NCI-H187 treated with DMSO at 0.1 percent for 48 hours (cell line): ENCODE results near the gene ATP4B.
"Not testable (repeated sequence)": the region's sequence is repeated elsewhere in the genome, so short reads cannot be mapped to it uniquely, and the experiment has no call there.

Experiments used
- DNase-seq: peaks from one replicate; lab custom pipeline; 2025; lab: John Stamatoyannopoulos, UW

The ATP4B gene

DNA sequence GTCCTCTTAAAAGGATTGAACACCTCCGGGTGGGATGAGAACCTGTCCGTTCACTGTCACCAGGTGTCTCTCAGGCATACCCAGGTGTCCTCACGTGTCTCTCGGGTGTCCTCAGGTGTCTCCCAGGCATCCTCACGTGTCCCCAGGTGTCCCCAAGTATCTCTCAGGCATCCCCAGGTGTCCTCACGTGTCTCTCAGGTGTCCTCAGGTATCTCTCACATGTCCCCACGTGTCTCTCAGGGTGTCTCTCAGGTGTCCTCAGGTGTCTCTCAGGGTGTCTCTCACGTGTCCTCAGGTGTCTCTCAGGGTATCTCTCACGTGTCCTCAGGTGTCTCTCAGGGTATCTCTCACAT lies 33.8 kb downstream of the ATP4B start:
- DNase-seq = no peak

DNA sequence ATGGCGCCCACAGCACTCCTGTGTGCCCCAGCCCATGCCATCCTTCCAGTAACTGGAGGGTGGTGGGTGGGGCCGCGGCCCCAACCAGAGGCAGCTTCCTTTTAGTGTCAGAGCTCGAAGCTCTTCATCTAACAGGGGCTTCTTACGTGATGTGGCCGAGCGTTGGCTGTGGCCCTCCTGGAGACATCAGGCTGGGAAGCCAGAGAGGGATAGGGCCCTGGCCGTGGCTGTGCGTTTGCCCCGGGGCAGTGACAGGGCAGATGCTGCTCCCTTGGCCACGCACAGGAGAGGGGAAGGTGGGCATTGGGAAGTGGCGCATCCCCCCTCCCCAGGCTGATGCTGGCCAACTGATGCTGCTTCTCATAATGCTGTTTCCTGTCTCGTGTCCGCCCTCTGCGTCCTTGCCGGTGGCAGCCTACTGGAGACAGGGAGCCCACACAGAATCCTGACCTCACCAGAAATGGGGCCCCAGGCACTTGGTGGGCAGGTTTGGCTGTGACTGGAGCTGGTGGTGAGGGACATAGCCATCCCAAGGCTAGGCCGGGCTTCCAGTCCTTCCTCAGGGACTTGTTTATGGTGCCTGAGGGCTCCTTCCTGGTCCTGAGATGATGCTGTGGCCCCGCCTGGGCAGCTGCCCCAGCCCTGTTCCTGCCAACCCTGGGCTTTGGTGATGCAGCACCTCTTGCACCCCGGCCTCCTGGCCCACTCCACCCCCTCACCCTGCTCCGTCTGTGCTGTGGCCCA lies 34.3 kb downstream of the ATP4B start:
- DNase-seq = no peak

DNA sequence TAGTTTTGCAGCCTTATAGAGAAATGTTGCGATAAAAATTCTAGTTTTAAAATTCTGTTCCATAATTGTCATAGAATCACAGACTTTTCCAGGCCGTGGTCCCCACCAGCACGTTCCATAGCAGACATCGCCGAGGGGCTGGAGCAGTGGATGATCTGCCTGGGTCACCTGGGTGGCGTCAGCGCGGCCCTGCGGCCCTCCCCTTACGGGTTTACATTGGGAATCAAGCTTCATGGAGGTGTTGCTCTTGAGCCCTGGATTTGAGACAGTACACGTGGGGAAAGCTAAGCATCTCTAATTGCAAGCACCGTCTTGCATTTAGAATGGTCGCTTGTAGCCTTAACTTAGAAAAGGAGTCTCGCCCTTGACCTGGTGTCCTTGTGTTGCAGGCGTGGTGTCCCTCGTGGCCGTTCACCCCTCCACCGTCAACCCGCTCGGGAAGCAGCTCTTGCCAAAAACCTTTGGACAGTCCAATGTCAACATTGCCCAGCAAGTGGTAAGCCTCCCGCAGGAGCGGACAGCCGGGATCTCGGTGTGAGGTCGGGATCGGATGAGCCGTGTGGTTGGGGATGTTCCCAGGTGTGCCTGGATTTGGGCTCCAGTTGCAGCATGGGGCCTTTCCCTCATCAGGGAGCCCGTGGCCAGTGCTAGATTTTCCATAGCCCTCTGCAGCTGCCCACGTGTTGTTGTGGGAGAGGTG lies 35.1 kb downstream of the ATP4B start:
- no peak for DNase-seq

DNA sequence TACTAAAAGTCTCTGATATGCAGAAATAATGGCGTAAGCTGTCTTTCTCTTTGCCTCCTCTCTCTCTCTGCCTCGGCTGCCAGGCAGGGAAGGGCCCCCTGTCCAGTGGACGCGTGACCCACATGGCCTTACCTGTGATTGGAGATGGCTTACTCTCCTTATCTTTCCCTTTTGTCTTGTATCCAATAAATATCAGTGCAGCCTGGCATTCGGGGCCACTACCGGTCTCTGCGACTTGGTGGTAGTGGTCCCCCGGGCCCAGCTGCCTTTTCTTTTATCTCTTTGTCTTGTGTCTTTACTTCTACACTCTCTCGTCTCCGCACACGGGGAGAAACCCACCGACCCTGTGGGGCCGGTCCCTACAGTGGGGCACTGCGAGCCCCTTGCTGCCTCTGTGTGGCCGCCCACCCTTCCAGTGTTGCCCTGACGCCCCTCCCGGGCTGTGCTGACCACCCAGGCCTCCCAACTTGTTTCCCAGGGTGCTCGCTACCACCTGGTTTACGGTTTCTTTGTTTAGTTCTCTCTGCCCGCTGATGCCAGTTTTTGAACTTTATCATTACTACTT lies 35.9 kb downstream of the ATP4B start:
- not testable (repeated sequence) for DNase-seq

DNA sequence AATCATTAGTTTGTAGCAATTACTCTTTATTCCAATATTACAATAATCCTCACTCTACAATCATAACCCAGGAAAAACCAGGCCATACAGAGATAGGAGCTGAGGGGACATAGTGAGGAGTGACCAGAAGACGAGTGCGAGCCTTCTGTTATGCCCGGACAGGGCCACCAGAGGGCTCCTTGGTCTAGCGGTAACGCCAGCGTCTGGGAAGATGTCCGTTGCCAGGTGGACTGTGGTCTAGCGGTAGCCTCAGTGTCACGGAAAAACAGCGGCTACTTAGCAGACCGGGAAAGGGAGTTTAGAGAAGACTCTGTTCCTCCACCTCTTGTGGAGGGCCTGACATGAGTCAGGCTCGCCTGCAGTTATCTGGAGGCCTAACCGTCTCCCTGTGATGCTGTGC lies 36.5 kb downstream of the ATP4B start:
- DNase-seq = not testable (repeated sequence)

DNA sequence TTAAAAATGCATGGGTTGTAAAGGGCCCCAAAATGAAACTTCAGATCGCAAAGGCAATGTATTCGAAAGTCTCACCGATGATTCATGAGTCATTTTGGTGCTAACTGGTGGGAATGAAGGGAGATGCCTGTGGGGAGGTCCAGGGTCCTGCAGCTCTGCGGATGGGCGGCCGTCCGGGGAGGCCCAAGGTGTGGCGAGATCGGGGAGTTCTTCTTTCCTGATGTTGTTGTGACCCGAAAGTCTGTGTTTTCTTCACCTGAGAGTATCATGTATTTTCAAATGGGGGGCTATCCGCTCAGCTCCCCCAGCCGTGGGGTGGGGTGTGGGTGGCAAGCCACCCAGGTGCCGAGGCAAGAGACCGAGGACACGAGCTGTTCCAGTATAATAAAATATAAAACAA lies 37.0 kb downstream of the ATP4B start:
- no peak for DNase-seq

DNA sequence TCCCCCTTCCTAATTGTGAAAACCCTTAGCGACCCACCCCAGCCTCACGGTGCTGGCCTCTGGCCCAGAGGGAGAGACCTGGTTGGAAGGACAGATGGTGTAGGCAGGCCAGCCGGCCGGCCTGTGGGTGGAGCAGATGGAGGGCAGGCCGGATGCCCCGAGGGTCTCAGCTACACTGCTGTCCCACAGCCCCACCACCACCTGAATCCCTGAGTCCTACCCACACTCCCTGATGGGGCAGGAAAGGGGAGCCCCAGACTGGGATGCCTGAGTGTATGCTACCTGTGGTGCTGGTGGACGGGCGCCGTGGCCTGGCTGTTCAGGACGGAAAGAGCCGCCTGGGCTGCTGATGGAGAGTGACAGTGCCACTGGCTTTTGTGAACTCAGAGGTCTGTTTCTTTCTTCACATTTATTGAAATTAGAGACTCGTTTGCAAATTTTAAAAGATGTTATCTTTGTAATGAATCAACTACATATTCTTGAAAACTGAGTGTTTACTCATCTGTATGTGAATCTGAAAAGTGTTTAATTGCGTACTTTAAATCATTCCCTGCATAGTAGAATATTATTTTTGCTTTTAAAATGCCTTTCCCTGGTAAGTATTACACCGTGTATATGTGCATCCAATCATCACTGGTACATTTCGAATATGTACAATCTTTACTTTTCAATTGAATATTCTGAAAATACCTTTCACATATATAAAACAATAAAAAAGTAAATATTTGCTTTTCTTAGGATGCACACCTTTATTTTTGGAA lies 37.8 kb downstream of the ATP4B start:
- no peak for DNase-seq

DNA sequence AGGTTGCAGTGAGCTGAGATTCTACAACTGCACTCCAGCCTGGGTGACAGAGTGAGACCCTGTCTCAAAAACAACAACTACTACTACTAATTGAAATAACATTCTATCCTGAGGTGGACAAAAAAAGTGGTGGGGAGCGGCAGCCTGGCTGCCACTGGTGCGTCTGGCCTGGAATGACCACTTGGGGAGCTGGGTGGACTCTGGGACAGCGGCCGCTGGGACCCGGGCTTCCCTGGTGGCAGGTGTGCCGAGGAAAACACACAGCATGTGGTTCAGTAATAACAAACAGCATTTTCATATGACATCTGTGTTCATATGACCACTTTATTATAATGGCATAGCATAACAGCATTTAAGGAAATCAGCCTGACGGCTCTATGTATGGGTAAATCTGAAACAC lies 39.5 kb downstream of the ATP4B start:
- DNase-seq = no peak

DNA sequence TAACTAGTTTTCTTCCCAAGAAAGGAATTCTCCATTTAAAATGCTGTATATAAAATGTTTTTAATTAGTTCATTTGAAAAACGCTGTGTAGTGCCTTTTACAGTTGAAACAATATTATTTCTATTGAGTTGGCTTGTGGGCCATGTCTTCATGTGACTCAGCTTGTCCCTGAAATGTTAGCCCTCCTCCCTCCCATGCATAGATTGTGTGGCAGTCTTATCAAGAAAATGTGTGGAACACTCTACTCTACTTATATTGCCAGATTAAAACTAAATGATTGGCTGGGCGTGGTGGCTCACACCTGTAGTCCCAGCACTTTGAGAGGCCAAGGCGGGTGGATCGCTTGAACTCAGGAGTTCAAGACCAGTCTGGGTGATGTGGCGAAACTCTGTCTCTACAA lies 40.0 kb downstream of the ATP4B start:
- no peak for DNase-seq

DNA sequence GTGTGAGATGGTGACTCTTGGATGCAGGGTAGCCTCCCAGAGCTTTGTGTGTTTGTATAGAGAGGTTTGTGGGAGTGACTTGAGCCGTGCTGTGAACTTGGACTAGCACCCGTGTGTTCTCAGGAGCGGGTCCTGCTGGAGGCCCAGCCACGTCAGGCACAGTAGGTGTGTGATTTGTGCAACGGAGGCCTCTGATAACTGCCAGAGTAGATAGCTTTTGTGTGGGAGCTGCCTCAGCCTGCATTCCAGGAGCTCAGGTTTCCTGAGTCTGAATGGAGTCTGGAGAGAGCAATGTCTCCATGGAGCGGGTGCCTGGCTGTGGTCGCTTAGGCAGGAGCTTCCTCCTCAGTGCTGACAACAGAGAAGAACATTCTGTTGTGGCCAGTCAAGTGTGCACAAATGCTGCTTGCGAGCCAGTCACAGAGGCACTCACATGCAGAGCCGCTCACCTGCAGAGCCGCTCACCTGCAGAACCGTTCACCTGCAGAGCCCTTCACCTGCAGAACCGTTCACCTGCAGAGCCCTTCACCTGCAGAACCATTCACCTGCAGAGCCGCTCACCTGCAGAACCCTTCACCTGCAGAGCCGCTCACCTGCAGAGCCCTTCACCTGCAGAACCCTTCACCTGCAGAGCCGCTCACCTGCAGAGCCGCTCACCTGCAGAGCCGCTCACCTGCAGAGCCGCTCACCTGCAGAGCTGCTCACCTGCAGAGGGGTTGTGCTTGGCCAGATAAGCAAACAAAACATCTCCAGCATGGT lies 40.8 kb downstream of the ATP4B start:
- peak; percentile 59 for DNase-seq

DNA sequence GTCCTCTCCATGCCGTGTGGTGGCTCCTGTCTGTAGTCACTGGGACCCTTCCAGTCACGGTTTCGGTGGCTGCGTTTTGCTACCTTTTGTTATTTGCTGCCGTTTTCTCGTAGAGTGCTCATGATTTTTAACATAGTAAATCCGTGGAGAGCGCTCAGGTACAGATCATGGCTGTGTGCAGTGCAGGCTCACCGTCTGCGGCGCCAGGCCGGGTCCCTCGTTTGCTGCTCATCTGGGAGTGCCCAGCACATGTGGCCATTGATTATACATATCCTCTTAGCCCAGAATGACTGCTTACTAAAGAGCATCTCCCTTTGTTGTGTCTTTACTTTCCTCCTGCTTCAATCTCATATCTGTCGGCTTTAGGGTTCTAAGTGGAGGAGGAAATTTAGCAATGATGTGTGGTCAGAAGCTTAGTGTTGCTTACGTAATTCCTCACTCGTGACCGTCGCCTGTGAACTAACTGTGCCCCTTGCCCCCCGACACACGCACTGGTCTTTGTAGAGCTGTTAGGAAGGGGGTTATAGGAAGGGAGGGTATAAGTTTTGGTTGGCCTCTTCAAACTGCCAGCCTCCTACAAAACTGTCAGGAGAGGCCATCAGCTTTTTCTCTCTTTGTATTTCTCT lies 41.6 kb downstream of the ATP4B start:
- DNase-seq = no peak

DNA sequence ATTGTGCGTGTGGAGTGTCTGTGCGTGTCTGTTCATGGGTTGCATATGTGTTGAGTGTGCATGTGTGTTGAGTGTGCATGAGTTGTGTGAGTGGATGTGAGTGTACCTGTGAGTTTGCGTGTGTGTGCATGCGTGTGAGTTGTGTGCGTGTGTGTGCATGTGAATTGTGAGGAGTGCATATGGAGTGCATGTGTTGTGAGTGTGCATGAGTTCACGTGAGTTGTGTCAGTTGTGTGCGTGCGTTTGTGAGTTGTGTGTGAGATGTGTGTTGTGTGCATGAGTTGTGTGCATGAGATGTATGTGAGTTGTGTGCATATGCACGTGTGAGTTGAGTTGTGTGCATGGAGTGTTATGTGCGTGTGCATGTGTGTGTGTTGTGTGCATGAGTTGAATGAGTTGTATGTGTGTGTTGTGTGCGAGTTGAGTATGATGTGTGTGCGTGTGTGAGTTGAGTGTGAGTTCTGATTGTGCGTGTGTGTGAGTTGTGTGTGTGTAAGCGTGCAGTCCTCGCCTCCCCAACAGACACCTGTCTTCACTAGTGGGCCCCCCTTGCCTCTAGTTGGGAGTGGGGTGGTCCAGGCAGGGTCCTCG lies 44.1 kb downstream of the ATP4B start:
- no peak for DNase-seq

DNA sequence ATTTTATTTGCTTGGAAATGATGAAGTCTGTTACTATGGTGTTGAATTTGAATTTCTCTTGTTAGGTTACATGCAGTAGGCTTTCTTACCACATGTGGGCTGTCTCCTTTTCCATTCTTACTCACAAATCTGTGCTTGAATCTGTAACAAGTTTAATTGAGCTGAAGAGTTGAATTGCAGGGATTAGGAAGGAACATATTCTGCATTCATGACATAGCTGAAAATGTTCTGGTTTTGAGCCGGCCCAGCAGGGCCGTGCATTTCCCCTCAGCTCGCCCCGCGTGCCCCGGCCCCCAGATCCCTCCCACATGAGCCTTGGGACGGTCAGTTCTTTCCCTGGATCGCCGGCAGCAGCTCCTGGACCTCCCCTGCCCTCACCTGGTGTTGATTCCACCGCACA lies 45.4 kb downstream of the ATP4B start:
- DNase-seq = no peak

DNA sequence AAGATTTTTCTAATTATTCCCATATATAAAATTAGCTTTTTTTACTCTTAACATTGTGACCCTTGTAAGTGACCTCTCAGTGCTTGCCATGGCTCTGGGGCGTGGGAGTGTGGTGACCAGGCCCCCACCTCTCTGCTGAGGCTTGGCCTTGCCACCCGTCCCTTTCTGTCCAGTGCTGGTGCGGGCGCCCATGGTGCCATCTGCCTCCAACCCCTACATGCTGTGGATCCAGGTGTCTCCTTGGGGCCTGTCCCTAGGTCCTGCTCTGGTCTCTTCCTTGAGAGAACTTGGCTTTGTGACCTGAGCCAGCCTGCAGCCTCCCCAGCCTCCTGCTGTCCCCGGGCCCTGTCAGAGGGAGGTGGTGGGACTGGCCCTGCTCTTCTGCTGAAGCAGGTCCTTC lies 46.0 kb downstream of the ATP4B start:
- no peak for DNase-seq

DNA sequence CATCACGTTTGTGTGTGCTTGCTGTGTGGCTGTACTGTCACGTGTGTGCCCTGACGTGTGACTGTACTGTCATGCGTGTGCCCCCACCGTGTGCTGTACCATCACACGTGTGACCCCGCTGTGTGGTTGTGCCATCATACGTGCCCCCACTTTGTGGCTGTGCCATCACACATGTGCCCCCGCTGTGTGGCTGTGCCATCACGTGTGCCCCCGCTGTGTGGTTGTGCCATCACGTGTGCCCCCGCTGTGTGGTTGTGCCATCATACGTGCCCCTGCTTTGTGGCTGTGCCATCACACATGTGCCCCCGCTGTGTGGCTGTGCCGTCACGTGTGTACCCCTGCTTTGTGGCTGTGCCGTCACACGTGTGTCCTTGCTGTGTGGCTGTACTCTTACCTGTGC lies 47.7 kb downstream of the ATP4B start:
- DNase-seq = no peak

DNA sequence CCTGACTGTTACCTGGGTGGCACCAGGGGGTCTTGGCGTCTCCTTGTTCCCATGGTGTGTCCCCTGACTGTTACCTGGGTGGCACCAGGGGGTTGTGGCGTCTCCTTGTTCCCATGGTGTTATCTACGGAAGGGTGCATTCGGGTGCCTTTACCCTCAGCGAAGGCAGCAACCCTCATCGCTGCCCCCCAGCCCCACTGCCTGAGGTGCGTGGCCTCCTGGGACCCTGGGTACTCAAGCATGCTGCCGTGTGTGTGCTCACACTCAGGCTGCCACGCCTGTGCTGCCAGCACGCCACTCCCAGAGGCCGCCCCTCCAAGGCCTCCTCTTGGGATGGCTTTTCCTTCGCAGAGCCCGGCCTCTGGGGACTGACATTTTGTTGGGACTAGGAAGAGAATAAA lies 48.4 kb downstream of the ATP4B start:
- DNase-seq = no peak

DNA sequence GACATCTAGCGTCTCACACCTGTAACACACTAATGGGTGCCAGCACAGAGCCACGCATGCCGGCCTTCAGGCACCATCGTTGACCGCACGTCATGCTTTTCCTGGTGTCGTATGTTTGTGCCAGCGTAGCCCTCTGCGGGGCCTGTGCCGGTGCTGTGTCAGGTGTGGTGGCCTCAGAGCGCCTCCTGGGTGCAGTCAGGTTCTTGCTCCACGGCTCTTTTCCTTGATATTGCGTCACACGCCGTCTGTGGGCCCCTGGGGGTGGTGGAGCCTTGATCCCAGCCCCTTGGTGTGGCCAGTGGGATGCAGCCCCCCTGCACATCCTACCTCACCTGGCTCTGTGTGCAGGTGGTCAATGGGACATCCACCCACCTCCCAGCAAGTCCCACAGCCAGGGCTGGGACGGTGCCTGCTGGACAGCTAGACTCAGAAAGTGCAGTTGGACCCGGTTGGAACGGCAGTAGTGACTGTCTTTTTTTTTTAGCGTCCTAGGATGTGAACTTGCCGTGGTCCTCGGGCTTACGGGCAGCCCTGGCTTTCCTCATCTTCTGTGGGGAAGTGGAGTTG lies 48.9 kb downstream of the ATP4B start:
- no peak for DNase-seq

DNA sequence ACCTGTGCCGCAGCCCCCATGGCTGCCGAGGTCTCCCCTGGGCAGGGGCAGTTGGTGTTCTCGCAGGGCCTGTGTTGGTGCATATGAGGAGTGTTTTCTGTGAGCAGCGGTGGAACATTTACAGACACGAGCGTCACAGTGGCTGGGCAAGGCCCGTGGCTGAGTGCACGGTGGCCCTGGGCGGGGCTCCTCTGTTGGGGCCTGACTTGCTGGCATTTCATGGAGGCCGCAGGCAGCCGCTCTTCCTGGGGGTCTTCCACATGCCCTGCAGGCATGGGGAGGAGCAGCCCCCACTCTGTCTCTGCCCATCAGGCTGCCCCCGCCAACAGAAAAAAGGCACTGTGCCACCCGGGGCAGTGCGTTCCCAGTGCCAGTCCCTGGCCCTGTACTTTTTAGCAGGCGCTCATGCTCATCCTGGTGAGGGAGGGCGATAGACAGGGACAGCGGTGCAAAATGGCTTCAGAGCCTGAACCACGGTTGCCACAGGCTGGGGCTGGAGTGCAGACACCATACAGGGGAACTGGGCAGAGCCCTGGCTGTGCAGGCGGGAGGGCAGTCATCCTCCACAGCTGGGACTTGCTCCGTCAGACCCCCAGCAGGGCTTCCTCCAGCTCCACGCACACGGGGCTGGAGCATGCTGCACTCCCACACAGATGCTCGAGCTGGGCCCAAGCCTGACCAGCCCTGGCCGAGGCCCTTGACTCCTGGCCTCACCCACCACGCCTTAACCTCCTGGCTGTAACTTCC lies 49.9 kb downstream of the ATP4B start:
- no peak for DNase-seq

DNA sequence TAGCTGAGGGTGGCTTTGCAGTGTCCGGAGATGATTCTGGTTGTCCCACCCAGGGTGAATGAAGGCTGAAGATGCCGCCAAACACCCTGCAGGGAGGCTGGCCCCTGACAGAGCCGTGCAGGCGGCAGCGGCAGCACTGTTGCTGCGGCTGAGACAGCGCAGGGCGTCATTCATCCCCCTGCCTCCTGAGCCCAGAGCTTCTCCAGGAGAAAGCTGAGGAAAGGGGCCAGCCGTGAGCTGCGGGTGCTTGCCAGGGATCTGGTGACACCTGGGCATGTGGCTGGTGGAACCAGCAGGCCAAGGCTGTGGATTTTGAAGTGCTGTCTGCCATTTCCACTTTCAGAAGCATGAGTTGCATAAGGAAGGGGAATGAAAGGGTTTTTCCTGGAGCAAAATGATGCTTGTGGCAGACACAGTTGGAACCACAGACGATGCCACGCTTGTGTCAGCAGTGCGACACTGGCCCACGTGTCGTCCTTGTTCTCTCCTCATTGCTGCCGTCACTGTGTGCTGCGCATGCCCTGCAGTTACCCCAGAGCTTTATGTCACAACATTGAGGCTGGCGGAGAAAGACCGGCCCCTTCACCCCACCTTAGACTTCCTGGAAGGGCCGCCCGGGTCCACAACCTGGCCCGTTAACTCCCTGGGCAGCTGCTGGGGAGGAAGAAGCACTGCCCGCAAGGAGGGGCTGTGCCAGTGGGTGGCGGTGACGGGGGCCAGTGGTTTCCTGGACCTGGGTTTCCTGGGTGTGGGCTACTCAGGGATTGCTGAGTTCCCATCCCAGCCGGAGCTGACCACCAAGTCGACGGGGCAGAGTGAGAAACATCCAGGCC lies 50.7 kb downstream of the ATP4B start:
- no peak for DNase-seq
